AG09319 (cell line): ENCODE measurements around the gene CHID1.

Experiments
- DNase-seq: peaks from one replicate; pipeline ENCODE4 v3.0.0-alpha.2; 2010; ENCODE audit warnings: low read depth; ENCODE audit errors: extremely low read depth
- CTCF ChIP-seq: IDR thresholded peaks from 2 replicates; pipeline ENCODE4 v1.5.1; 2011; ENCODE audit warnings: low read depth, mild to moderate bottlenecking, inconsistent platforms, low read length, moderate library complexity

The CHID1 gene

GRCh38 chr11:893008-893654 lies 17.5 kb downstream of the CHID1 start:
- no peak for DNase-seq
- TF ChIP-seq CTCF: no peak

GRCh38 chr11:890794-891540 lies 19.6 kb downstream of the CHID1 start:
- no peak for DNase-seq
- TF ChIP-seq CTCF: no peak

GRCh38 chr11:889687-890475 lies 20.7 kb downstream of the CHID1 start:
- no peak for TF ChIP-seq CTCF
- no peak for DNase-seq

- TF ChIP-seq CTCF: no peak
- DNase-seq: no peak
Observed at GRCh38 chr11:889257-889656, 21.4 kb downstream of the CHID1 start.

GRCh38 chr11:888310-889212 lies 22.0 kb downstream of the CHID1 start:
- no peak for DNase-seq
- no peak for TF ChIP-seq CTCF

- TF ChIP-seq CTCF: no peak
- DNase-seq: no peak
Observed at GRCh38 chr11:887589-887988, 23.0 kb downstream of the CHID1 start.
